Measurements from ENCODE around the gene RAB5IF. TPM values are rescaled to one million over a fixed set of nuclear protein-coding genes. Genes with fewer than 3 reads are reported as not detected.

Gene RAB5IF
- total and polyA plus RNA-seq, 10 of the 15 experiments (the other 5 are each of a cell fraction or from before 2014, with no cell fraction given) = 19.4 to 246 (median 92.0) TPM

DNA sequence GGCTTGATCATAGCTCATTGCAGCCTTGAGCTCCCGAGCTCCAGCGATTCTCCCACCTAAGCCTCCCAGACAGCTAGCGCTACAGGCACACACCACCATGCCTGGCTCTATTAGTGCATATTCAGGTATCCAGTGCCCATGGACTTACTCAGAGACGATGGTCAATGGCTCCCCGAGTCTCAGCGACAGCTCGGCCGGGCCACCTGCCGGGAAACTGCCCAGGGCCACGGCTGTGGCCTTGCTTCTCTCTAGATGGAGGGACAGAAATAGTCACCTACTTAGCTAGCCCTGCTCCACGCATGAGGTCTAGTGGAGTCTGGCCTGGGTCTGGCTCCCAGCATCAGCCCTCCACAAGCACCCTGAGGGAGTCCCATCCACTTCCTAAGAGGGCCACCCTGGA lies 28.8 kb downstream of the RAB5IF start:
- no peak overlapping the region for H2AFZ ChIP-seq (ENCODE audit: control insufficient read depth, low read depth, low read length)
- TF ChIP-seq RB1 (IDR thresholded peaks at IDR 0.05; ENCODE audit: borderline replicate concordance) (no peak), MTA3 (IDR thresholded peaks at IDR 0.05; ENCODE audit: borderline replicate concordance, low read length) (no peak), IKZF2 (IDR thresholded peaks at IDR 0.05) (no peak), ATF3 (IDR thresholded peaks at IDR 0.05; ENCODE audit: borderline replicate concordance, extremely low read depth, low read depth, low read length) (no peak), NBN (IDR thresholded peaks at IDR 0.05) (no peak), MYB (IDR thresholded peaks at IDR 0.05; ENCODE audit: borderline replicate concordance, low read depth, low read length) (no peak), NR2F1 (conservative IDR thresholded peaks at IDR 0.05) (no peak), E2F8 (IDR thresholded peaks at IDR 0.05; ENCODE audit: low read depth, partially characterized antibody) (no peak), MEF2A (IDR thresholded peaks at IDR 0.05; ENCODE audit: insufficient read depth, low read depth, low read length) (no peak), PML (IDR thresholded peaks at IDR 0.05; ENCODE audit: low read length) (no peak), GABPA (IDR thresholded peaks at IDR 0.05; ENCODE audit: low read depth) (no peak), SPI1 (IDR thresholded peaks at IDR 0.05; ENCODE audit: borderline replicate concordance, insufficient read depth, low read depth, low read length) (no peak), POLR2A (IDR thresholded peaks at IDR 0.05; ENCODE audit: low read depth, low read length) (no peak), ASH2L (IDR thresholded peaks at IDR 0.05; ENCODE audit: borderline replicate concordance, low read depth) (no peak)
- TF ChIP-seq, protein P1, sequence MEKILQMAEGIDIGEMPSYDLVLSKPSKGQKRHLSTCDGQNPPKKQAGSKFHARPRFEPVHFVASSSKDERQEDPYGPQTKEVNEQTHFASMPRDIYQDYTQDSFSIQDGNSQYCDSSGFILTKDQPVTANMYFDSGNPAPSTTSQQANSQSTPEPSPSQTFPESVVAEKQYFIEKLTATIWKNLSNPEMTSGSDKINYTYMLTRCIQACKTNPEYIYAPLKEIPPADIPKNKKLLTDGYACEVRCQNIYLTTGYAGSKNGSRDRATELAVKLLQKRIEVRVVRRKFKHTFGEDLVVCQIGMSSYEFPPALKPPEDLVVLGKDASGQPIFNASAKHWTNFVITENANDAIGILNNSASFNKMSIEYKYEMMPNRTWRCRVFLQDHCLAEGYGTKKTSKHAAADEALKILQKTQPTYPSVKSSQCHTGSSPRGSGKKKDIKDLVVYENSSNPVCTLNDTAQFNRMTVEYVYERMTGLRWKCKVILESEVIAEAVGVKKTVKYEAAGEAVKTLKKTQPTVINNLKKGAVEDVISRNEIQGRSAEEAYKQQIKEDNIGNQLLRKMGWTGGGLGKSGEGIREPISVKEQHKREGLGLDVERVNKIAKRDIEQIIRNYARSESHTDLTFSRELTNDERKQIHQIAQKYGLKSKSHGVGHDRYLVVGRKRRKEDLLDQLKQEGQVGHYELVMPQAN (conservative IDR thresholded peaks at IDR 0.05) = no peak
- TF ChIP-seq, protein P2, sequence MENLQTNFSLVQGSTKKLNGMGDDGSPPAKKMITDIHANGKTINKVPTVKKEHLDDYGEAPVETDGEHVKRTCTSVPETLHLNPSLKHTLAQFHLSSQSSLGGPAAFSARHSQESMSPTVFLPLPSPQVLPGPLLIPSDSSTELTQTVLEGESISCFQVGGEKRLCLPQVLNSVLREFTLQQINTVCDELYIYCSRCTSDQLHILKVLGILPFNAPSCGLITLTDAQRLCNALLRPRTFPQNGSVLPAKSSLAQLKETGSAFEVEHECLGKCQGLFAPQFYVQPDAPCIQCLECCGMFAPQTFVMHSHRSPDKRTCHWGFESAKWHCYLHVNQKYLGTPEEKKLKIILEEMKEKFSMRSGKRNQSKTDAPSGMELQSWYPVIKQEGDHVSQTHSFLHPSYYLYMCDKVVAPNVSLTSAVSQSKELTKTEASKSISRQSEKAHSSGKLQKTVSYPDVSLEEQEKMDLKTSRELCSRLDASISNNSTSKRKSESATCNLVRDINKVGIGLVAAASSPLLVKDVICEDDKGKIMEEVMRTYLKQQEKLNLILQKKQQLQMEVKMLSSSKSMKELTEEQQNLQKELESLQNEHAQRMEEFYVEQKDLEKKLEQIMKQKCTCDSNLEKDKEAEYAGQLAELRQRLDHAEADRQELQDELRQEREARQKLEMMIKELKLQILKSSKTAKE (IDR thresholded peaks at IDR 0.05; ENCODE audit: low read depth, poor library complexity, severe bottlenecking) = no peak
- 85% methylated on average over 10 of the region's 11 CpGs for WGBS (ENCODE audit: insufficient coverage, insufficient replicate concordance, low lambda C conversion rate, missing lambda C conversion rate)

More for the DNA sequence above, 28.8 kb downstream of the RAB5IF start:
- Histone ChIP-seq H3K36me3 (ENCODE audit: control insufficient read depth in 2 of 2, insufficient read depth in 2 of 2, low read length in 1 of 2) (no peaks in the 10 kb centered on the region), H3K4me3 (no peak overlapping the region), H4K20me1 (ENCODE audit: control insufficient read depth, insufficient read depth) (no peaks in the 10 kb centered on the region), H3K27ac (ENCODE audit: control insufficient read depth, insufficient read depth) (no peak overlapping the region), H3K4me2 (ENCODE audit: control insufficient read depth, insufficient read depth) (no peak overlapping the region), H3K4me1 (ENCODE audit: control insufficient read depth, insufficient read depth, low read length) (peaks cover 12% of the 10 kb centered on the region), H3K9ac (ENCODE audit: control insufficient read depth, insufficient read depth, low read length) (no peak overlapping the region), H3K9me3 (replicated peaks; ENCODE audit: control insufficient read depth, insufficient read depth, low read length) (no peaks in the 10 kb centered on the region), H3K79me2 (ENCODE audit: control insufficient read depth, insufficient read depth, low read length) (no peaks in the 10 kb centered on the region), H3K27me3 (replicated peaks in 1 of 2; ENCODE audit: control insufficient read depth in 2 of 2, insufficient read depth in 2 of 2, low read length in 1 of 2) (no peaks in the 10 kb centered on the region)
- intact Hi-C loops (cut with micrococcal nuclease; ENCODE audit: unreplicated experiment) = no loop called here
- in situ Hi-C loops (cut with MboI) = no loop called here
- ChIA-PET SMC1A (ENCODE audit: uncharacterized antibody, unreplicated experiment) (no interaction called here), RAD21 (ENCODE audit: unreplicated experiment) (no interaction called here), POLR2A (no interaction called here), CTCF (interaction anchor here (1.4 kb wide), 1 partner anchor 21 kb away, joined by 3 read pairs; no protein-coding TSS in a partner anchor)
- FAIRE-seq = no peak
- BruUV-seq (replicated peaks) = no TSS peak
- no peak for ATAC-seq
- DNase-seq (ENCODE audit: low read depth, low spot score) = no peak

All from GM12878 (cell line).